GM19452 (cell line): ENCODE data around the gene PRCD.
"Not testable (repeated sequence)": the region's sequence is repeated elsewhere in the genome, so short reads cannot be mapped to it uniquely, and the experiment has no call there.

ENCODE experiments used
- ATAC-seq: cut with Tn5 transposase; IDR thresholded peaks from one replicate; pipeline ENCODE4 v1.9.1; 2021; ENCODE audit not compliant: unreplicated experiment

Gene PRCD

GRCh38 chr17:76525513-76525833 lies 14.4 kb upstream of the PRCD start:
- ATAC-seq, result not testable (repeated sequence)

GRCh38 chr17:76527016-76527415 lies 12.8 kb upstream of the PRCD start:
- ATAC-seq, result not testable (repeated sequence)

DNA sequence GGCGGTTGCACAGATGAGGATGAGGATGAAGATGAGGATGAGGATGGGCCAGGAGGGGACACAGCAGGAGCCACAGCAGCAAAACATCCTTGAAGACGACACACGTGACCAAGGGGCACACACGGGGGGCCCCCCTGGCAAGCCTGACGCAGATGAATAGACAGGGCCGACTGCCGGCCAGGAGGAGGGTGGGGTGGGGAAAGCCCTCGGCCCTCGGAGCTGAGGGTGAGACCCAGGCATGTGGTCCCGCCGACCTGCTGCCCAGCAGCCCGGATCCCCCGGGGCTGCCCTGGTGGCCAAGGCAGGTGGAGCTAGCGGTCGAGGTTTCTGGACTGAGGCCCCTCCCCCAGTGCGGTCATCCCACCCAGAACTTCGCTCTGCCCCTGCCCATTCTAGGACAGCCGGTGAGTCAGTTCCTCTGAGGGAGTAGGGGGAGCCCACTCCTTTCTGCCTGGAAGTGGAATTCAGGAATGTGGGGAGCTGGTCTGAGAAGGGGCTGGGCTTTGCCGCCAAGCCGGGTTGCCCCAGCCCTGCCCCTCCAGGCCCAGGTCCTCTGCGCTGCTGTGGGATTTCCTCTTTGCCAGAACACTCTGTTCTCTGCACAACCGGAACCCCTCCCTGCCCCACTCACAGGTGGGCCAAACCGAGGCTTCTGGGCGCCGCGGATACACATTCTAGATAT lies 12.3 kb upstream of the PRCD start:
- ATAC-seq, result no peak

- no peak for ATAC-seq
These were observed 11.7 kb upstream of the PRCD start for GRCh38 chr17:76528156-76528527.

DNA sequence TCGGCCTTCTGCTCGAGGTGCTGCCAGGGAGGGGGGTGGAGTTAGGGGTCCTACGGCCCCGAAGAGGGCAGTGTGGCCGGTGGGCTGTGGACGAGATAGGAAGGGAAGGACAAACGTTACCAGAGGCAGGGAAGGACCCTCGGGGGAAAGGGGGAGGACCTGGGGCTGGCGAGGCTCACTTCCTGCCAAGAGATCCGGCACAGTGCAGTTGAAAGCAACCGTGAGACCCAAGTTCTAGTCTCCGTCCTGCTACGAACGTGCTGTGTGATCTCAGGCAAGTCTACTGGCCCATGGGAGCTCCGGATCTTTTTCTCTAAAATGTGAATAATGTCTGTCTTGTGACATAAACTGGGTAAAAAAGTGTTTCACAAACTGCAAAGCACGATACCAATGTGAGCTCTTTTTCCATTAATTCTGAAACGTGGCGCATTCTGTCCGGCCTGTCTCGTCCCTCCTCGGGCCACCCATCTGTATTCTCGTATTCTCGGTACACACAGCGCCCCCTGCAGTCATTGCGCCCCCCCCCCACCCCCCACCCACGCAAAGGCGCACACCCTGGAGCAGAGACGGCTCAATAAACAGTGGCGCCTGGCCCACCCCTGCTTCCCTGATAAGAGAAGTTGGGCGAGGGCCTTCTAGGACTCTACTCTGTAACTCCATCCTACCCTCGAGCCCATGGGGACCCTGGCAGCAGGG lies 11.2 kb upstream of the PRCD start:
- no peak for ATAC-seq

GRCh38 chr17:76529224-76530094 lies 10.4 kb upstream of the PRCD start:
- no peak for ATAC-seq

- no peak for ATAC-seq
These were observed 9.6 kb upstream of the PRCD start for GRCh38 chr17:76530095-76530723.

- no peak for ATAC-seq
These were observed 8.9 kb upstream of the PRCD start for GRCh38 chr17:76530811-76531485.

- no peak for ATAC-seq
These were observed 8.3 kb upstream of the PRCD start for GRCh38 chr17:76531486-76532038.

DNA sequence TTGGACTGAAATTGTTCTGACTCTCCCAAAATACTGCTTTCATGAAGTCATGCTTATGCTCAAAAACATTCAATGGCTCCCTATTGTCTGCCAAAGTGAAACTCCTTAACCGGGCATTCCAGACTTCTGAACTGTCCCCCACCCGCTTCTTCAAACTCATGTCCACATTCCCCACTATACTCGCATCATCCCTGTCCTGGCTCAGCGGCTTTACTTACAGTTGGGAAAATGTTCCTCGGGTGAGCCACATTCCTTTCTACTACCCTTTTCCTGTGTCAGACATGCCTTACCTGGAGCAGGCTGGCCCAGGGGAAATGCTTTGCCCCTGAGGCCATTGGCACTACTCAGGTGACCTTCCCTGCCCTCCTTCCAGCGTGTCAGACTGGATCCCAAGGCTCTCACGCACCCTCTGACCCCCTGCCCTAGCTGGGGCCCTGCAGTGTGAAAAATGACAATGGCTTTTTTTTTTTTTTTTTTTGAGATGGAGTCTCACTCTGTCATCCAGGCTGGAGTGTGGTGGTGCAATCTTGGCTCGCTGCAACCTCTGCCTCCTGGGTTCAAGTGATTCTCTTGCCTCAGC lies 7.7 kb upstream of the PRCD start:
- ATAC-seq, result no peak

GRCh38 chr17:76533640-76534359 lies 6.0 kb upstream of the PRCD start:
- ATAC-seq, result not testable (repeated sequence)

GRCh38 chr17:76534831-76535732 lies 4.8 kb upstream of the PRCD start:
- ATAC-seq, result no peak

- no peak for ATAC-seq
These were observed 3.9 kb upstream of the PRCD start for GRCh38 chr17:76535788-76536510.

- ATAC-seq, result no peak
These were observed 3.1 kb upstream of the PRCD start for GRCh38 chr17:76536511-76537287.

GRCh38 chr17:76537288-76537577 lies 2.6 kb upstream of the PRCD start:
- ATAC-seq, result no peak

DNA sequence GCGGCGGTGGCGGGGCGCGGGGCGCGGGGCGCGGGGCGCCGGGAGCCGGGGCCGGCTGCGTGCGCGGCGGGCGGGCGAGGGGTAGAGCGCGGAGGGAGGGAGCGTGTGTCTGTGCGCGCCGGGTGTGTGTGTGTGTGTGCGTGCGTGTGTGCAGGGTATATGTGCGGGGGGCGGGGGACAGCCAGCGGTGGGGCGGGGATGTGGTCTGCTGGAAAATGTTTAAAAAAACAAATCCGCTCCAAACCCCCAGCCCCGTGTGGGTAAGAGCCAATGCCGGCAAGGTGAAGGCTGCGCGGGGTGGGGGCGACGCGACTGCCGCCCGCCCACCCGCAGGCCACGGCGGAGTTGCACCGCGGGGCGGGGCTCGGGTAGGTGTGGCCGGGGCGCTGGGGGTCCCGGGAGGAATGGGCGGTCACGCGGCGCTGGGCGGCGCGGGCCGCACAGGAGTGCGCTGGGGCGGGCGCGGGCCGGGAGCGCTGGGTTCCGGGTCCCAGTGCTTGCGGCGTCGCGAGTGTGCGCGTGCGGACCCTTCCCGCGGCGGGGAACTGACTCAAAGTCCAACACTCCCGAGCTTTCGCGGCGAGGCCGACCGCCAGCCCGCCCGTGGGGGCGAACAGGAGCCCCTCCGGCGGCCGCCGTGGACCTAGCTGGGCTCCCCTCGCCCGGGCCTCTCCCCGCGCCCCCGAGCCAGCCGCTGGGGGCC lies 2.1 kb upstream of the PRCD start, which contains the start of gene CYGB:
Gene CYGB (minus strand): TSS at position 132 of the 703 bp plus-strand sequence. CDS start 167 bp downstream, outside the sequence.
- no peak for ATAC-seq
